ENCODE measurements around the gene RBM8A. TPM values are rescaled to one million over a fixed set of nuclear protein-coding genes. Genes with fewer than 3 reads are reported as not detected.

Gene RBM8A
- total and polyA plus RNA-seq, 9 of the 15 experiments (the other 6 are each of a cell fraction or from before 2014, with no cell fraction given), result 215 to 1,035 (median 291) TPM

DNA sequence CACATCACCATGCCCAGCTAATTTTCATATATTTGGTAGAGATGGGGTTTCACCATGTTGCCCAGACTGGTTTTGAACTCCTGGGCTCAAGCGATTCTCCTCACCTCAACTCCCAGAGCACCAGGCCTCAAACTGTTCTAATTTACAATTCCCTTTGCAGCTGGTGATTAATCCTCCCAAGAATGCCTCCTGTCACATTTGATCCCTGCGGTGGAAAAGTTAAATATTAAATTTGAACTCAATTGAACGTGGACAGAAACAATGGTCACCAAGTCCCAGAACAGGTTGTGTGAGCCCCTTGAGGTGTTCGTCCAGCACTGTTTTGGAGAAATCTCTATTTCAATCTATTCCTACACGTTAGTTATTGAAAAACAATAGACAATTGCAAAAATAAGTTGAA lies 39.7 kb downstream of the RBM8A start:
- FAIRE-seq, result no peak
- Histone ChIP-seq H3K4me2 (ENCODE audit: insufficient read depth, low read length) (no peak overlapping the region), H3K79me2 (ENCODE audit: control insufficient read depth, insufficient read depth, low read length) (no peaks in the 10 kb centered on the region), H4K20me1 (replicated peaks; ENCODE audit: control insufficient read depth, insufficient read depth, low read length) (no peaks in the 10 kb centered on the region), H3K27ac (ENCODE audit: extremely low read depth, low read depth, low read length) (no peak overlapping the region), H3K36me3 (ENCODE audit: control insufficient read depth, insufficient read depth, low read length) (no peaks in the 10 kb centered on the region), H3K9me3 (replicated peaks; ENCODE audit: control insufficient read depth, insufficient read depth, low read depth, low read length) (no peaks in the 10 kb centered on the region), H3K9ac (ENCODE audit: insufficient read depth in 1 of 2, low read depth in 2 of 2, low read length in 2 of 2) (no peak overlapping the region), H3K9me1 (ENCODE audit: control insufficient read depth, insufficient read depth, low read length) (no peaks in the 10 kb centered on the region), H3K4me3 (no peak overlapping the region), H3K27me3 (ENCODE audit: control insufficient read depth in 2 of 2, insufficient read depth in 2 of 2, low read length in 2 of 2) (peaks cover 7 to 10% of the 10 kb centered on the region in 2 experiments; a peak in 4 of 5 replicates), H3K4me1 (replicated peaks in 1 of 2; ENCODE audit: control insufficient read depth in 2 of 2, insufficient read depth in 2 of 2, low read length in 2 of 2) (peaks cover 21 to 25% of the 10 kb centered on the region in 2 experiments), H2AFZ (ENCODE audit: low read depth, low read length) (no peak overlapping the region)
- no peak for DNase-seq (ENCODE audit: extremely low read depth in 1 of 4, low spot score in 3 of 4)
- ChIA-PET CTCF (ENCODE audit: low intra/inter-chr PET ratio) (no interaction called here), POLR2A (interaction anchor here (1.1 kb wide), 1 partner anchor 10 kb away, joined by 4 read pairs; no protein-coding TSS in a partner anchor)
- BruUV-seq (replicated peaks), result no TSS peak
- in situ Hi-C loops (cut with MboI) (no loop called here), intact Hi-C loops (cut with micrococcal nuclease) (no loop called here)
- ATAC-seq, result no peak
- 54% methylated on average over 5 of the region's 5 CpGs for WGBS (ENCODE audit: insufficient coverage, low coverage, missing lambda C conversion rate)
- TF ChIP-seq, protein P1, sequence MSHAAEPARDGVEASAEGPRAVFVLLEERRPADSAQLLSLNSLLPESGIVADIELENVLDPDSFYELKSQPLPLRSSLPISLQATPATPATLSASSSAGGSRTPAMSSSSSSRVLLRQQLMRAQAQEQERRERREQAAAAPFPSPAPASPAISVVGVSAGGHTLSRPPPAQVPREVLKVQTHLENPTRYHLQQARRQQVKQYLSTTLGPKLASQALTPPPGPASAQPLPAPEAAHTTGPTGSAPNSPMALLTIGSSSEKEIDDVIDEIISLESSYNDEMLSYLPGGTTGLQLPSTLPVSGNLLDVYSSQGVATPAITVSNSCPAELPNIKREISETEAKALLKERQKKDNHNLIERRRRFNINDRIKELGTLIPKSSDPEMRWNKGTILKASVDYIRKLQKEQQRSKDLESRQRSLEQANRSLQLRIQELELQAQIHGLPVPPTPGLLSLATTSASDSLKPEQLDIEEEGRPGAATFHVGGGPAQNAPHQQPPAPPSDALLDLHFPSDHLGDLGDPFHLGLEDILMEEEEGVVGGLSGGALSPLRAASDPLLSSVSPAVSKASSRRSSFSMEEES (CRISPR knock-in tag; IDR thresholded peaks at IDR 0.05), result no peak
- TF ChIP-seq TCF7 (IDR thresholded peaks at IDR 0.05; ENCODE audit: borderline replicate concordance) (no peak), NFE2 (IDR thresholded peaks at IDR 0.05; ENCODE audit: low read depth) (no peak), HCFC1 (IDR thresholded peaks at IDR 0.05; ENCODE audit: low read depth, low read length) (no peak), ETV6 (IDR thresholded peaks at IDR 0.05; ENCODE audit: borderline replicate concordance in 1 of 2, low read depth in 2 of 2, low read length in 1 of 2) (no peak), ETV6 (CRISPR knock-in tag; IDR thresholded peaks at IDR 0.05; ENCODE audit: borderline replicate concordance) (no peak), NONO (IDR thresholded peaks at IDR 0.05; ENCODE audit: low read depth in 2 of 2, low read length in 1 of 2) (no peak), U2AF1 (optimal IDR thresholded peaks at IDR 0.05; ENCODE audit: low read depth, low read length) (no peak), SOX6 (IDR thresholded peaks at IDR 0.05) (no peak), ZKSCAN8 (CRISPR knock-in tag; IDR thresholded peaks at IDR 0.05) (no peak), TBL1XR1 (IDR thresholded peaks at IDR 0.05; ENCODE audit: low read length in 2 of 2) (no peak)
- TF ChIP-seq, protein P2, sequence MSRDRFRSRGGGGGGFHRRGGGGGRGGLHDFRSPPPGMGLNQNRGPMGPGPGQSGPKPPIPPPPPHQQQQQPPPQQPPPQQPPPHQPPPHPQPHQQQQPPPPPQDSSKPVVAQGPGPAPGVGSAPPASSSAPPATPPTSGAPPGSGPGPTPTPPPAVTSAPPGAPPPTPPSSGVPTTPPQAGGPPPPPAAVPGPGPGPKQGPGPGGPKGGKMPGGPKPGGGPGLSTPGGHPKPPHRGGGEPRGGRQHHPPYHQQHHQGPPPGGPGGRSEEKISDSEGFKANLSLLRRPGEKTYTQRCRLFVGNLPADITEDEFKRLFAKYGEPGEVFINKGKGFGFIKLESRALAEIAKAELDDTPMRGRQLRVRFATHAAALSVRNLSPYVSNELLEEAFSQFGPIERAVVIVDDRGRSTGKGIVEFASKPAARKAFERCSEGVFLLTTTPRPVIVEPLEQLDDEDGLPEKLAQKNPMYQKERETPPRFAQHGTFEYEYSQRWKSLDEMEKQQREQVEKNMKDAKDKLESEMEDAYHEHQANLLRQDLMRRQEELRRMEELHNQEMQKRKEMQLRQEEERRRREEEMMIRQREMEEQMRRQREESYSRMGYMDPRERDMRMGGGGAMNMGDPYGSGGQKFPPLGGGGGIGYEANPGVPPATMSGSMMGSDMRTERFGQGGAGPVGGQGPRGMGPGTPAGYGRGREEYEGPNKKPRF (IDR thresholded peaks at IDR 0.05; ENCODE audit: low read depth, low read length), result no peak
- TF ChIP-seq, protein P3, sequence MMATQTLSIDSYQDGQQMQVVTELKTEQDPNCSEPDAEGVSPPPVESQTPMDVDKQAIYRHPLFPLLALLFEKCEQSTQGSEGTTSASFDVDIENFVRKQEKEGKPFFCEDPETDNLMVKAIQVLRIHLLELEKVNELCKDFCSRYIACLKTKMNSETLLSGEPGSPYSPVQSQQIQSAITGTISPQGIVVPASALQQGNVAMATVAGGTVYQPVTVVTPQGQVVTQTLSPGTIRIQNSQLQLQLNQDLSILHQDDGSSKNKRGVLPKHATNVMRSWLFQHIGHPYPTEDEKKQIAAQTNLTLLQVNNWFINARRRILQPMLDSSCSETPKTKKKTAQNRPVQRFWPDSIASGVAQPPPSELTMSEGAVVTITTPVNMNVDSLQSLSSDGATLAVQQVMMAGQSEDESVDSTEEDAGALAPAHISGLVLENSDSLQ (IDR thresholded peaks at IDR 0.05), result no peak
- TF ChIP-seq, protein P4, sequence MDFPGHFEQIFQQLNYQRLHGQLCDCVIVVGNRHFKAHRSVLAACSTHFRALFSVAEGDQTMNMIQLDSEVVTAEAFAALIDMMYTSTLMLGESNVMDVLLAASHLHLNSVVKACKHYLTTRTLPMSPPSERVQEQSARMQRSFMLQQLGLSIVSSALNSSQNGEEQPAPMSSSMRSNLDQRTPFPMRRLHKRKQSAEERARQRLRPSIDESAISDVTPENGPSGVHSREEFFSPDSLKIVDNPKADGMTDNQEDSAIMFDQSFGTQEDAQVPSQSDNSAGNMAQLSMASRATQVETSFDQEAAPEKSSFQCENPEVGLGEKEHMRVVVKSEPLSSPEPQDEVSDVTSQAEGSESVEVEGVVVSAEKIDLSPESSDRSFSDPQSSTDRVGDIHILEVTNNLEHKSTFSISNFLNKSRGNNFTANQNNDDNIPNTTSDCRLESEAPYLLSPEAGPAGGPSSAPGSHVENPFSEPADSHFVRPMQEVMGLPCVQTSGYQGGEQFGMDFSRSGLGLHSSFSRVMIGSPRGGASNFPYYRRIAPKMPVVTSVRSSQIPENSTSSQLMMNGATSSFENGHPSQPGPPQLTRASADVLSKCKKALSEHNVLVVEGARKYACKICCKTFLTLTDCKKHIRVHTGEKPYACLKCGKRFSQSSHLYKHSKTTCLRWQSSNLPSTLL (IDR thresholded peaks at IDR 0.05), result no peak

Data from K562 (cell line).